Fibroblast of skin of left quadriceps (primary cell): Measurements from ENCODE around the gene GALNT12.

ENCODE experiments used
- DNase-seq, 2 experiments: peaks; one replicate each; pipeline ENCODE4 v3.0.0-alpha.2; 2013; ENCODE audit warnings: low read depth in 2 of 2

The GALNT12 gene

GRCh38 chr9:98833090-98833956 lies 25.9 kb downstream of the GALNT12 start:
- no peak for DNase-seq

GRCh38 chr9:98834386-98834785 lies 26.9 kb downstream of the GALNT12 start:
- DNase-seq: no peak

DNA sequence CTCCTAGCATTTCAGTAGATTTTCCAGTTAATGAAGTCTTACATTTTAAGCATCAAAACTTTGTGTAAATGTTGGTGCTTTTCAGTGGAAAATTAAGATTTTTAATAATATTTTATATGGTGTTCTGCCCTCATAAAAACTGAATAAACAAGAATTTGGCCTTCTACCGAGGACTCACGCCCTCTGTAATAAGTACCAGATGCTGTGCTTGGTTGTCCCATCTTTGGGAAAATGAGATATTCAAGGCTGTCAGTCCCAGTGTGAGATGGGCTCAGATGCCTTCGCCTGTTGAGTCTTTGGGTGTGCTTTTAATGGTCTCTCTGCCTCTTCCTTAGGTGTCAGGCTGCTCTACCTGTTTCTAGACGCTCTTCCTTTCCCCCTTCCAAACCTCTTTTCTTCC lies 28.7 kb downstream of the GALNT12 start:
- DNase-seq: no peak

DNA sequence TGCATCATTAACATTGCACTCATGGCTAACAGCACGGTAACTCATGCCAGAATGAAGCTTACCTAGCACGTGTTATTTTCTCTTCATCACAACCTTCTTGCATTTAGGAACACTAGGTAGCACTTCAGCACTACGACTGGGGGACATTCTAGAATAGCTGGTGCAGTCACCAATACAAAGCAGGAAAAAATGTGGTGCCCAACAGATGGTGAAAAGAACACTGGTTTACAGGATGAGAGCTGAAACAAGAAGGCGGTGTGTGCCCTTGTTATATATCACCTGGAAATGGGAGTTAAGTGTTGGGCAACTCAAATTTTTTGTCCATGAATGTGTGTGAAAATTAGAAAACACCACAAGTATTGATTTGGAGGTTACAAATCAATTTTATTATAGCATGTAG lies 30.0 kb downstream of the GALNT12 start:
- no peak for DNase-seq

DNA sequence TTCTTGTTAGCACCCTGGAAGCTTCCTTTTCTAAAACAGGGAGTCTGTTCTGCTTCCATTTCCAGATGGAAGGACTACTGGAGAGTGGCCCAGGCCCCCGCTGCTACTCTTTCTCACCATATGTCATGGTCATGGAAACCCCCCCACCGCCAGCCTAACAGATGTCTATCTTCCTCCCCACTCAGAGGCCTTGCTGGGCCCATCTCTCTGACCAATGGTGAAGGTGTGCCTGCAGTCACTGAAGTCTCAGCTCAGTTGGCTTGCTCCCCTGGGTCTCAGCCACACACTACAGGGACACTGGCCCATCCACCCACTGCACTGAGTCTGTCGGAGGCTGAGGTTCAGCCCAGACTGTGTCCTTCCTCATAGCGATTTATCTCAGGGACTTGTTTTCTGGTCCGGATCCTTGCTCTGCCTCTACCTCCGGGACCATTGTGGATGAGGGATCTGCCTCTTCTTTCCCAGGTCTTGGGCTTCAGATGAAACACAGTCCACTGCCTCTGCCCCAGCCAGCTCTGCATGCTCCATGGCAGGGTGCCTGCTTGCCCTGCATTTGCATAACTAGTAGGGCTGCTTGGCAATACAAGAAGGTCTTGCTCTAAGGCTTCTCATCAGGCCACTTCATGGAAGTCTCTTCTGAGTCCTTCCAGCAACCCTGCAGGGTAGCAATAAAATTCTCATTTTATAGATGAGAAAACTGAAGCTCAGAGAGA lies 30.8 kb downstream of the GALNT12 start:
- DNase-seq: no peak

DNA sequence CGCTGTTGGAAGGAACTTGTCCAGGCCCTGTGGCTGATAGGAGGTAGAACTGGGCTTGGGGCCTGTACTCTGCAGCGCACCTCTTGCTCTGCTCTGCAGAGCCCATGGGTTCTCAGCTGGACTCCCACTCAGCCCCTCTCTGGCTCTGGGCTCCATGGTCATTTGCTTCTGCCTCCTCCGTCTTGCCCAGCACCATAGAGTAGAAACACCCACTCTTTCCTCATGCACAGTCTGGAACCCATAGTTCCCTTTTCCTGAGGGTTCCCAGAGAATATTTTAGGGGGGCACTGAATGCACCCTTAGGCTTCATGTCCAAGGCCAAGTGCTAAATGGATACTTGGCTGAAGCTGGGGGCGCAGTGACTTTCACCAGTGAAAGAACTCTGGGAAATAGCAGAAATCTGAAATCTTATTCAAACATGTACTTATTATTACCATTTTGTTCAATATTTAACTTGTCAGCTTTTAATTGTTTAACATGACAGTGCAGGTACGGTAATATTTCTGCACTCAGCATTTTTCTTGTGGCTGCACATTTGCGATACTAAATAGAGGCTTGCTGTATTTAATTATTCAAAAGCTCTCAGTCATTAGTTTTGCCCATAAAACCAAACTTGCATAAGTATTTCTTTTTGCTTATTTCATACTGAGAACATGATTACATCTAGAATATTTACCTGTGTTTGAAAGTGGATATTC lies 31.5 kb downstream of the GALNT12 start:
- no peak for DNase-seq

- no peak for DNase-seq
Observed at GRCh38 chr9:98839724-98840123, 32.3 kb downstream of the GALNT12 start.

GRCh38 chr9:98842510-98842909 lies 35.0 kb downstream of the GALNT12 start:
- DNase-seq: no peak

DNA sequence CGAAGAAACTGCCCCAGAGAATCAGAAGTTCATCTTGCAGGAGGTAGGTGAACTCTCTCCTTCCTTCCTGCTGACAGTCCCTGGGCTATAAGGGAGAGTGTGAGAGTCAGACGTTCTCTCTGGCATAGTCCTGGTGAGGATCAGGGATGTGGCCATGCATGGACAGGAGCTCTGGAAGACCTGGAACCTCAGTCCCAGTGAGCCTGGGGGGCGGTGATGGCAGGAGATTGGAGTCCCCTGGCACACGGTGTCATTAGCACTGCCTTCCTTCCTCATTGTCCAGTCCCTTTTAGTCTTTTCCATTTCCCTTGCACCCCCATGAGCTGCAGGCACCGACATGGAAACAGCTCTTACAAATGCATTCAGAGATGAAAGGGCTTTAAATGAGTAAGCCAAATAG lies 38.6 kb downstream of the GALNT12 start:
- no peak for DNase-seq

GRCh38 chr9:98846879-98847278 lies 39.4 kb downstream of the GALNT12 start:
- DNase-seq: no peak

DNA sequence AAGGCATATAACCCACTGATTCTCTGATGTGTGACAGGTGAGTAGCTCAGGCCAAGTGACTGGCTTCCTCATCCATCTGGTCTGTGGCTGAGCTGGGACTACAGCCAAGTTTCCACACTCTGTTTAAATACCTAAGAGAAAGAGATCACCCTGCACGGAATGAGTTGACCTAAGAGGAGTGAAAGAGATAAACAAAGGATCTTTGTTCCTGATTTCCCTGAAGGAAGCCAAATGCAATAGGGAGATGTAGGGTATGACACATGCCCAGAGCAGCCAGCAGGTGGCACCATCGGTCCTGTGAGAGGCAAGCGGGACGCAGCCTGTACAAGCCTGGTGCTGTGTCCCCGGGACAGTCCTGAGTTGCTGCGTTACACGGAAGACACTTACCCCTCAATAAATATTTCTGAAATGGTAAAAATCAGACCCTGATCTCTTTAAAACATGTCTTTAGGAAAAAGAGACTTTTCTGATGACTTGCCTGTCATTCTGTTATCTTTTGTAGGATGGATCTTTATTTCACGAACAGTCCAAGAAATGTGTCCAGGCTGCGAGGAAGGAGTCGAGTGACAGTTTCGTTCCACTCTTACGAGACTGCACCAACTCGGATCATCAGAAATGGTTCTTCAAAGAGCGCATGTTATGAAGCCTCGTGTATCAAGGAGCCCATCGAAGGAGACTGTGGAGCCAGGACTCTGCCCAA lies 41.1 kb downstream of the GALNT12 start:
- peak; percentile 63 to 64 for DNase-seq

GRCh38 chr9:98849563-98849962 lies 42.1 kb downstream of the GALNT12 start:
- DNase-seq: no peak

DNA sequence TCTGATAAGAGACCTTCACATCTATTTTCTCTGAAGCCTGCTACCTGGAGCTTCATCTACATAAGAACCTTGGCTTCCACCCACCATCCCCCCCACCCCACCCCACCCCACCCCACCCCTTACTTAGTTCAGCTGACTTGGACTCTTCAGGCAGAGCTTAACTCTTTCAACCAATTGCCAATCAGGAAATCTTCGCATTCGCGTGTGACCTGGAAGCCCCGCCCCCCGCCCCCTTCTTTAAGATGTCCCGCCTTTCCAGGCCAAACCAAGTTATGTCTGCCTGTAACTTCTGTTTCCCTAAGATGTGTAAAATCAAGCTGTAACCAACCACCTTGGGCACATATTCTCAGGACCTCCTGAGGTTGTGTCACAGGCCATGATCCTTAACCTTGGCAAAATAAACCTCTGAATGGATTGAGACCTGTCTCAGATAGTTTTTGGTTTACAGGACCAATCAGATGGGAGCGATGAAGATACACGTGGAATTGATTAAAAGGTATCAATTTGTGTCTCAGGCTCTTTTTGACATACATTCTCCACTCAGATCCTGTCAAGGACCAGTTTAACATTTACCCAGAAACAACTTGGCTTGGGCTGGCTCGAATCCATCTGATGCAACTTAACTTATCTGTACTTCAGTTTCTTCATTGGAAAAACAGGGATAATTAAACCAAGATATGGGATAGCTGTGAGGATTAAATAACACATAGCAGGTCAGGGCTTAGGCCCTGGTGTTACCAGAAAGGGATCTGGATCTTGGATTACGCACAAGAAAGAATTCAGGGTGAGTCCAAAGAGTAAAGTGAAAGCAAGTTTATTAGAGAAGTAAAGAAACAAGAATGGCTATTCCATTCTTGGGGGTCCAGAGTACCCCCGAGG lies 43.6 kb downstream of the GALNT12 start:
- no peak for DNase-seq

DNA sequence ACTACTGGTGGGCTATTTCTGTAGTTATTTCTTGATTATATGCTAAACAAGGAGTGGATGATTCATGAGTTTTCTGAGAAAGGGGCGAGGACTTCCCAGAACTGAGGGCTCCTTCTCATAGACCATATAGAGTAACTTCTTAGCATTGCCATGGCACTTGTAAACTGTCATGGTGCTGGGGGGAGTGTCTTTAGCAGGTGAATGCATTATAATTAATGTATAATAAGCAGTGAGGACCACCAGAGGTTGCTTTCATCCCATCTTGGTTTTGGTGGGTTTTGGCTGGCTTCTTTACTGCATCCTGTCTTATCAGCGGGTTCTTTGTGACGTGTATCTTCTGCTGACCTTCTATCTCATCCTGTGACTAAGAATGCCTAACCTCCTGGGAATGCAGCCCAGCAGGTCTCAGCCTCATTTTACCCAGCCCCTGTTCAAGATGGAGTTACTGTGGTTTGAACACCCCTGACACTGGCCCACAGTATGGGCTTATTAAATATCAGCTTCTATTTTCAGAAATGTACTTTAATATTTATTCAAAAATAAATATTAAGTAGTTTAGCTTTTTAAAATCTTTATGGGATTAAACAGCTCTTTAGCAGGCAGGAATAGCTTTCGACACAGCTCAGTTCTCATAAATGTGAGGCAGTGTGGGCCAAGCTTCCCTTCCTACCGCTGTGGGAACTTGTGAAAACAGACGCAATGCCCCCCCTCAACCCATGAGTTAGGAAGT lies 44.4 kb downstream of the GALNT12 start:
- no peak for DNase-seq

GRCh38 chr9:98852460-98852734 lies 44.9 kb downstream of the GALNT12 start:
- no peak for DNase-seq

GRCh38 chr9:98852961-98853360 lies 45.5 kb downstream of the GALNT12 start:
- DNase-seq: no peak

- DNase-seq: peak; percentile 88 to 91
Observed at GRCh38 chr9:98854266-98854665, 46.8 kb downstream of the GALNT12 start.

GRCh38 chr9:98855592-98855991 lies 48.1 kb downstream of the GALNT12 start:
- no peak for DNase-seq

DNA sequence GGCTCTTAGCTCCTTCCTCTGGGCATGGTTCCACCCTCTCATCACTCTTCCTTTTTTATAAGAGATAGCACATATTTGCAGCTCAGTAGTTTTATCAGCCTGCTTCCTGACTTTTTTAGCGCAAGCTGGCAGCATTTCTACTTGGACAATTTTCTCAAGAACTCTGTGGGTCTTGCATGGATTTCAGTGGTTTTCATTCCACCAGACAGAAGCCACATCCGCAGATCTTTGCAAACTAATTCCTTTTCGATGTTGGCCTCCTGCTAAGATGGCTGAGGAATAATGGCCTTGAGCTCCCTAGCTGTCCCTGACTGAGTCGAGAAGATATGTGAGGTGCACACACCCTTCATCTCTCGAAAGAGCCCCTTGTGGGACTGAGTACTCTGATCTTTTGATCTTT lies 49.5 kb downstream of the GALNT12 start:
- peak; percentile 64 to 66 for DNase-seq

DNA sequence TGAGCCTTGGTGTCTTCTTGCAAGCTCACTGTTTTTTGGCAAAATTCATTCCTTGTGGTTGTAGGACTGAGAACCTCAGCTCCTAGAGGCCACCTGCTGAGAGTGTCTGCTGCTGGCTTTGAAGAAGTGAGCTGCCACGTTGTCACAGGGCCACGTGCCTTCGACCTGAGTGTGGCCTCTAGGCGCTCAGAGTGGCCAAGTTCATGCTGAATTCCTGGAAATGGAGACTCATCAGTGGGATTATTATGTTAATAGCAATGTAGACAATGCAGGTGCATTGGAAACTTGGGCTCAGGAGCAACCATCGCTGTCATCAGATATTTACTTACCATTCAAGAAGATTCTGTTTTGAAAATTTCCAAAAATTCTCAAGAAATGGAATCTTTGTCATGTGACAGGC lies 52.5 kb downstream of the GALNT12 start:
- no peak for DNase-seq
